WTC11 (cell line): ENCODE data around the gene KRT86.

ENCODE experiments used
- CTCF ChIP-seq: fragments of 200-600 bp; IDR thresholded peaks from 2 replicates; pipeline ENCODE4 v1.8.0; 2022; ENCODE audit warnings: antibody characterized with exemption
- USF2 ChIP-seq: sonication (generic); formaldehyde crosslinking; IDR thresholded peaks from 2 replicates; pipeline ENCODE4 v1.8.1; 2023; ENCODE audit warnings: mild to moderate bottlenecking, missing genetic modification reagents, moderate library complexity
- ZNF425 ChIP-seq: fragments of 250-450 bp; sonication (Bioruptor Pico); conservative IDR thresholded peaks from 2 replicates; pipeline ENCODE4 v1.9.0; 2021; ENCODE audit warnings: mild to moderate bottlenecking

- TF ChIP-seq CTCF (no peak), USF2 (no peak), ZNF425 (CRISPR knock-in tag) (no peak)
Measured at GRCh38 chr12:52239767-52240166, 34.7 kb upstream of the KRT86 start.
